Coronary artery (tissue), 2 donors: ENCODE measurements around the gene RO60.

Source experiments
- DNase-seq: peaks from one replicate; pipeline ENCODE4 v3.0.0-alpha.2; 2017; ENCODE audit warnings: low spot score
- H3K27ac ChIP-seq, 2 donors: fragments of 200-600 bp; sonication (generic); one replicate each; pipeline ENCODE4 v1.5.1; 2016 to 2019
- H3K4me3 ChIP-seq: fragments of 200-600 bp; sonication (generic); 2 replicates; pipeline ENCODE4 v1.5.1; 2016; ENCODE audit warnings: mild to moderate bottlenecking, moderate library complexity
- CTCF ChIP-seq: fragments of 200-600 bp; sonication (generic); IDR thresholded peaks from one replicate; pipeline ENCODE4 v1.5.1; 2019; ENCODE audit warnings: antibody characterized with exemption

Gene RO60

GRCh38 chr1:193094112-193094511 is 34.7 kb downstream of the RO60 start:
- no peak for TF ChIP-seq CTCF
- no peak overlapping the region for H3K4me3 ChIP-seq
- no peak for DNase-seq
- H3K27ac ChIP-seq, result no peak overlapping the region

GRCh38 chr1:193102662-193103061 is 43.2 kb downstream of the RO60 start:
- DNase-seq, result no peak
- no peak overlapping the region for H3K4me3 ChIP-seq
- no peak for TF ChIP-seq CTCF
- H3K27ac ChIP-seq, result no peak overlapping the region

- DNase-seq, result no peak
- Histone ChIP-seq H3K4me3 (peak overlapping the region; percentile 95), H3K27ac (peak overlapping the region; percentile 97 to 98)
- no peak for TF ChIP-seq CTCF
Measured at GRCh38 chr1:193103759-193104501, 44.5 kb downstream of the RO60 start.

- TF ChIP-seq CTCF, result no peak
- peak overlapping the region; percentile 95 for H3K4me3 ChIP-seq
- DNase-seq, result no peak
- peak overlapping the region; percentile 97 to 98 for H3K27ac ChIP-seq
Measured at GRCh38 chr1:193104502-193104906, 45.1 kb downstream of the RO60 start.

- peak within 1 kb of the TSS; percentile 95 for H3K4me3 ChIP-seq
- peak; percentile 95 for DNase-seq
Measured at GRCh38 chr1:193104907-193105820, 45.8 kb downstream of the RO60 start, which contains the start of gene GLRX2. Gene GLRX2 (minus strand): TSS chr1:193105414. CDS start chr1:193105382, 32 bp downstream.

GRCh38 chr1:193105821-193106177 is 46.4 kb downstream of the RO60 start:
- DNase-seq, result no peak

More at GRCh38 chr1:193104907-193105820, 45.8 kb downstream of the RO60 start, which contains the start of gene GLRX2:
- no peak for TF ChIP-seq CTCF
- peak within 1 kb of the TSS; percentile 97 to 98 for H3K27ac ChIP-seq

More at GRCh38 chr1:193105821-193106177, 46.4 kb downstream of the RO60 start:
- no peak for TF ChIP-seq CTCF
- peak overlapping the region; percentile 95 for H3K4me3 ChIP-seq
- H3K27ac ChIP-seq, result peak overlapping the region; percentile 97 to 98
